HTR-8/SVneo (cell line): ENCODE measurements around the gene UTRN.

Experiments used
- DNase-seq: peaks from one replicate; pipeline ENCODE4 v3.0.0; 2011; ENCODE audit warnings: low spot score, mixed read lengths; ENCODE audit not compliant: insufficient read length
- FAIRE-seq: peaks from 2 replicates; lab custom pipeline; 2011; peaks lifted over from hg19 to GRCh38; lab: Jason Lieb, UNC

The UTRN gene

GRCh38 chr6:144284783-144285547 lies at the start of gene UTRN:
TSS of gene UTRN (plus strand) at chr6:144285335. CDS start at chr6:144291829, 6,494 bp downstream.
- peak; percentile 48 for DNase-seq
- FAIRE-seq, result no peak

GRCh38 chr6:144244688-144245087 lies 40.4 kb upstream of the UTRN start:
- FAIRE-seq, result no peak
- DNase-seq, result no peak

- DNase-seq (no peak), FAIRE-seq (no peak)
These were observed 38.1 kb upstream of the UTRN start for GRCh38 chr6:144246988-144247387.

- FAIRE-seq (no peak), DNase-seq (no peak)
These were observed 37.1 kb upstream of the UTRN start for GRCh38 chr6:144248003-144248402.

- no peak for DNase-seq
- no peak for FAIRE-seq
These were observed 36.4 kb upstream of the UTRN start for GRCh38 chr6:144248476-144249301.

GRCh38 chr6:144250276-144250675 lies 34.9 kb upstream of the UTRN start:
- DNase-seq (no peak), FAIRE-seq (no peak)

- no peak for FAIRE-seq
These were observed 32.9 kb upstream of the UTRN start for GRCh38 chr6:144252259-144252658.

GRCh38 chr6:144259986-144260385 lies 25.1 kb upstream of the UTRN start:
- FAIRE-seq, result no peak
- DNase-seq, result no peak

More at GRCh38 chr6:144252259-144252658, 32.9 kb upstream of the UTRN start:
- no peak for DNase-seq

GRCh38 chr6:144262470-144263369 lies 22.4 kb upstream of the UTRN start:
- FAIRE-seq, result no peak
- no peak for DNase-seq

GRCh38 chr6:144263786-144264185 lies 21.3 kb upstream of the UTRN start:
- FAIRE-seq, result no peak
- no peak for DNase-seq

- DNase-seq (peak; percentile 74), FAIRE-seq (peak; percentile 73)
These were observed 20.7 kb upstream of the UTRN start for GRCh38 chr6:144264270-144265060.

- no peak for FAIRE-seq
- no peak for DNase-seq
These were observed 20.1 kb upstream of the UTRN start for GRCh38 chr6:144265061-144265357.

GRCh38 chr6:144265390-144265789 lies 19.7 kb upstream of the UTRN start:
- FAIRE-seq (no peak), DNase-seq (peak; percentile 49)

- FAIRE-seq, result no peak
These were observed 19.0 kb upstream of the UTRN start for GRCh38 chr6:144266091-144266649.

GRCh38 chr6:144268794-144269349 lies 16.3 kb upstream of the UTRN start:
- DNase-seq, result no peak

More at GRCh38 chr6:144266091-144266649, 19.0 kb upstream of the UTRN start:
- peak; percentile 44 for DNase-seq

GRCh38 chr6:144277174-144277573 lies 8.0 kb upstream of the UTRN start:
- FAIRE-seq (no peak), DNase-seq (no peak)

More at GRCh38 chr6:144268794-144269349, 16.3 kb upstream of the UTRN start:
- FAIRE-seq, result no peak

- no peak for FAIRE-seq
- DNase-seq, result no peak
These were observed 7.4 kb upstream of the UTRN start for GRCh38 chr6:144277605-144278227.

- peak; percentile 23 for DNase-seq
- peak; percentile 33 for FAIRE-seq
These were observed 6.3 kb upstream of the UTRN start for GRCh38 chr6:144278659-144279314.
